ENCODE measurements around the gene CCDC186.

- TF ChIP-seq, protein P1, sequence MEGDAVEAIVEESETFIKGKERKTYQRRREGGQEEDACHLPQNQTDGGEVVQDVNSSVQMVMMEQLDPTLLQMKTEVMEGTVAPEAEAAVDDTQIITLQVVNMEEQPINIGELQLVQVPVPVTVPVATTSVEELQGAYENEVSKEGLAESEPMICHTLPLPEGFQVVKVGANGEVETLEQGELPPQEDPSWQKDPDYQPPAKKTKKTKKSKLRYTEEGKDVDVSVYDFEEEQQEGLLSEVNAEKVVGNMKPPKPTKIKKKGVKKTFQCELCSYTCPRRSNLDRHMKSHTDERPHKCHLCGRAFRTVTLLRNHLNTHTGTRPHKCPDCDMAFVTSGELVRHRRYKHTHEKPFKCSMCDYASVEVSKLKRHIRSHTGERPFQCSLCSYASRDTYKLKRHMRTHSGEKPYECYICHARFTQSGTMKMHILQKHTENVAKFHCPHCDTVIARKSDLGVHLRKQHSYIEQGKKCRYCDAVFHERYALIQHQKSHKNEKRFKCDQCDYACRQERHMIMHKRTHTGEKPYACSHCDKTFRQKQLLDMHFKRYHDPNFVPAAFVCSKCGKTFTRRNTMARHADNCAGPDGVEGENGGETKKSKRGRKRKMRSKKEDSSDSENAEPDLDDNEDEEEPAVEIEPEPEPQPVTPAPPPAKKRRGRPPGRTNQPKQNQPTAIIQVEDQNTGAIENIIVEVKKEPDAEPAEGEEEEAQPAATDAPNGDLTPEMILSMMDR (IDR thresholded peaks at IDR 0.05): no peak
- no peak for TF ChIP-seq POLR2A (IDR thresholded peaks at IDR 0.05)
Observed at GRCh38 chr10:114078346-114078745, 95.7 kb downstream of the CCDC186 start.
